Keratinocyte (primary cell): ENCODE data around the gene RIMS4.

Experiments
- CTCF ChIP-seq, 3 experiments: IDR thresholded peaks in 1 of 3; conservative IDR thresholded peaks in 1 of 3; optimal IDR thresholded peaks in 1 of 3; 2 replicates in 2 of 3; 3 replicates in 1 of 3; pipeline versions ENCODE3 to v1.5.1; 2011; ENCODE audit warnings: low read length in 3 of 3, mild to moderate bottlenecking in 3 of 3, moderate library complexity in 2 of 3, control low read depth in 1 of 3, inconsistent platforms in 1 of 3; ENCODE audit not compliant: insufficient read depth in 2 of 3; ENCODE audit errors: extremely low read depth in 1 of 3
- EZH2 ChIP-seq: IDR thresholded peaks from one replicate; pipeline ENCODE4 v1.6.1; 2012; ENCODE audit warnings: inconsistent platforms, mild to moderate bottlenecking, low read length, moderate library complexity

- no peak for TF ChIP-seq CTCF (optimal IDR thresholded peaks at IDR 0.05 in 1 of 3, IDR thresholded peaks at IDR 0.05 in 1 of 3, conservative IDR thresholded peaks at IDR 0.05 in 1 of 3; ENCODE audit: extremely low read depth in 1 of 3, insufficient read depth in 2 of 3, low read length in 3 of 3)
- no peak for TF ChIP-seq EZH2
Measured at GRCh38 chr20:44781118-44781517, 29.2 kb downstream of the RIMS4 start.
